Endothelial cell of umbilical vein (primary cell): ENCODE results near the gene NBEA. TPM values are rescaled to one million over a fixed set of nuclear protein-coding genes. Genes with fewer than 3 reads are reported as not detected.

Experiments used
- BruUV-seq: library from RNA; stranded (reverse); fragments of 400-500 nt; replicated peaks from 2 replicates; lab custom pipeline; 2021; lab: Mats Ljungman, UMichigan
- CTCF ChIA-PET: fragments of 300-600, 350-600 bp; sonication (Branson Sonifier 250); formaldehyde crosslinking; loops from one replicate; lab custom pipeline; 2021; ENCODE audit warnings: antibody characterized with exemption, inconsistent platforms; lab: Charles Lee
- POLR2A ChIA-PET: fragments of 300-600, 350-600 bp; sonication (Branson Sonifier 250); formaldehyde crosslinking; loops from one replicate; lab custom pipeline; 2021; ENCODE audit warnings: antibody characterized with exemption, inconsistent platforms; lab: Charles Lee
- DNase-seq: peaks from one replicate; pipeline ENCODE4 v3.0.0-alpha.2; 2011; ENCODE audit warnings: low read depth, low spot score
- FAIRE-seq: peaks from 2 replicates; lab custom pipeline; 2011; peaks lifted over from hg19 to GRCh38; lab: Jason Lieb, UNC
- H2AFZ ChIP-seq: 2 replicates; pipeline ENCODE4 v1.6.0; 2012; ENCODE audit warnings: low read depth, low read length, control low read depth, inconsistent platforms
- H3K27ac ChIP-seq: 2 replicates; pipeline ENCODE4 v1.5.1; 2011; ENCODE audit warnings: low read depth, mild to moderate bottlenecking, control low read depth, low read length, moderate library complexity; ENCODE audit not compliant: insufficient read depth
- H3K27me3 ChIP-seq, 2 experiments: 2 replicates each; pipeline versions ENCODE4 v1.6.0 to v1.6.1; 2011; ENCODE audit warnings: low read length in 2 of 2, mixed read lengths in 1 of 2; ENCODE audit not compliant: control insufficient read depth in 2 of 2, insufficient read depth in 2 of 2
- H3K36me3 ChIP-seq, 2 experiments: 2 replicates in 1 of 2; 3 replicates in 1 of 2; pipeline ENCODE4 v1.5.1; 2011; ENCODE audit warnings: low read length in 2 of 2, mild to moderate bottlenecking in 1 of 2, moderate library complexity in 1 of 2; ENCODE audit not compliant: control insufficient read depth in 2 of 2, insufficient read depth in 2 of 2; ENCODE audit errors: extremely low read depth in 1 of 2
- H3K4me1 ChIP-seq: 3 replicates; pipeline ENCODE4 v1.5.1; 2011; ENCODE audit warnings: mild to moderate bottlenecking, low read length; ENCODE audit not compliant: control insufficient read depth, insufficient read depth; ENCODE audit errors: extremely low read depth
- H3K4me2 ChIP-seq: 2 replicates; pipeline ENCODE4 v1.6.1; 2011; ENCODE audit warnings: low read length, control low read depth, mixed read lengths; ENCODE audit not compliant: insufficient read depth
- H3K4me3 ChIP-seq, 3 experiments: fragments of 200-600 bp in 1 of 3; sonication (generic), shearing (Covaris generic) in 1 of 3; replicated peaks in 1 of 3; 2 replicates each; pipeline ENCODE4 v1.5.1; 2011 to 2016; ENCODE audit warnings: control low read depth in 3 of 3, low read length in 3 of 3, mild to moderate bottlenecking in 2 of 3, inconsistent platforms in 1 of 3, low read depth in 1 of 3, moderate library complexity in 1 of 3; ENCODE audit not compliant: insufficient read depth in 1 of 3
- H3K79me2 ChIP-seq: 2 replicates; pipeline ENCODE4 v1.6.0; 2012; ENCODE audit warnings: low read length, inconsistent platforms; ENCODE audit not compliant: control insufficient read depth, insufficient read depth
- H3K9ac ChIP-seq: replicated peaks from 2 replicates; pipeline ENCODE3; 2011; ENCODE audit warnings: low read length, control low read depth; ENCODE audit not compliant: insufficient read depth; ENCODE audit errors: extremely low read depth
- H3K9me1 ChIP-seq: replicated peaks from 3 replicates; pipeline ENCODE4 v1.6.0; 2011; ENCODE audit warnings: mild to moderate bottlenecking, low read length; ENCODE audit not compliant: control insufficient read depth, insufficient read depth; ENCODE audit errors: extremely low read depth
- H3K9me3 ChIP-seq: replicated peaks from 2 replicates; pipeline ENCODE4 v1.5.1; 2012; ENCODE audit warnings: low read length, inconsistent platforms; ENCODE audit not compliant: control insufficient read depth, insufficient read depth
- H4K20me1 ChIP-seq: replicated peaks from 2 replicates; pipeline ENCODE3; 2011; ENCODE audit warnings: mild to moderate bottlenecking, low read length; ENCODE audit not compliant: control insufficient read depth, insufficient read depth; ENCODE audit errors: extremely low read depth
- EZH2 ChIP-seq: IDR thresholded peaks from 2 replicates; pipeline ENCODE4 v1.6.1; 2012; ENCODE audit warnings: borderline replicate concordance, low read depth, mild to moderate bottlenecking, moderate library complexity, low read length, inconsistent platforms; ENCODE audit not compliant: severe bottlenecking
- FOS ChIP-seq: IDR thresholded peaks from 2 replicates; pipeline ENCODE4 v1.6.1; 2011; ENCODE audit warnings: mild to moderate bottlenecking, low read length, moderate library complexity, borderline replicate concordance; ENCODE audit not compliant: insufficient read depth
- JUN ChIP-seq: IDR thresholded peaks from 2 replicates; pipeline ENCODE4 v1.6.1; 2011; ENCODE audit warnings: borderline replicate concordance, low read depth; ENCODE audit not compliant: insufficient read length, insufficient read depth
- MYC ChIP-seq: IDR thresholded peaks from one replicate; pipeline ENCODE4 v1.6.1; 2011; ENCODE audit warnings: mild to moderate bottlenecking, low read depth, low read length
- POLR2A ChIP-seq: IDR thresholded peaks from 2 replicates; pipeline ENCODE4 v1.6.1; 2012; ENCODE audit warnings: low read depth, mild to moderate bottlenecking, control low read depth, low read length
- POLR2AphosphoS5 ChIP-seq: IDR thresholded peaks from 2 replicates; pipeline ENCODE4 v1.6.1; 2012; ENCODE audit warnings: low read depth, mild to moderate bottlenecking, control low read depth, low read length, moderate library complexity; ENCODE audit not compliant: insufficient read depth
- dilution Hi-C: fragments of 300-500 bp; cut with MboI; formaldehyde crosslinking; loops from one replicate; pipeline ENCODE4 v1.15.0; 2019; ENCODE audit warnings: low sequenced_read_pairs; ENCODE audit not compliant: extremely low pct_ligation_motif_present
- intact Hi-C: fragments of 100-400 bp; cut with micrococcal nuclease; formaldehyde crosslinking; loops from one replicate; pipeline ENCODE4 v1.10.0; 2022
- polyA plus RNA-seq, 4 experiments: library from polyadenylated mRNA; depleted of rRNA in 3 of 4; stranded (reverse) in 3 of 4; unstranded in 1 of 4; fragments of >200 nt; gene quantifications; 2 replicates each; pipeline versions ENCODE4 v1.2.1 to v1.2.3, GENCODE V29; 2011 to 2012; ENCODE audit warnings: missing spikeins in 1 of 4
- total RNA-seq: library from RNA; stranded (reverse); gene quantifications from 2 replicates; pipeline ENCODE4 v1.2.3, GENCODE V29; 2021
- TF ChIP-seq, protein P1 (sequence below): IDR thresholded peaks from 2 replicates; pipeline ENCODE4 v1.6.1; 2011; ENCODE audit not compliant: insufficient read depth, insufficient read length

NBEA gene
- total and polyA plus RNA-seq, 2 donors (not counting 3 experiments of a cell fraction or from before 2014, with no cell fraction given), result 3.0 to 4.8 TPM

DNA sequence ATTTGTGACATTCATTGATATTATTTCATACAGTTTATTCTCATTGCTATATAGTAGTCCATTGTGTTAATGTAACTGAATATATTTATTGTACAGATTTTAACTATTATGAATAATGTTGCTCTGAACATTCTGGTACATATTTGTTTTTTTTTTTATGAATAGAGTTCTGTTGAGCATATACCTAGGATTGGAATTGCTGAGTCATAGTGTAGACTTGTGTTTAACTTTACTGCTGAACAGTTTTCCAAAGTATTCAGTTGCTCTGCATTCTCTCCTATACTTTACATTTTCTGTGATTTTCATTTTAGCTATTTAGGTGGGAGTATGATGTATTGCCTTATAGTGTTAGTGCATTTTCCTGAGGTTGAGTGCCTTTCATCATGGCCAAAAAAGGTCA is 436.9 kb downstream of the NBEA start:
- Histone ChIP-seq H3K9ac (no peak overlapping the region), H3K27ac (no peak overlapping the region), H3K9me3 (no peaks in the 10 kb centered on the region), H3K36me3 (no peaks in the 10 kb centered on the region), H3K4me3 (no peak overlapping the region), H3K9me1 (no peaks in the 10 kb centered on the region), H4K20me1 (no peaks in the 10 kb centered on the region), H3K4me1 (peaks cover 4% of the 10 kb centered on the region), H3K4me2 (no peak overlapping the region), H3K27me3 (no peaks in the 10 kb centered on the region), H3K79me2 (no peaks in the 10 kb centered on the region), H2AFZ (no peak overlapping the region)
- DNase-seq, result peak; percentile 38
- no TSS peak for BruUV-seq
- ChIA-PET CTCF (no interaction called here), POLR2A (no interaction called here)
- dilution Hi-C loops, result no loop called here
- intact Hi-C loops, result no loop called here
- TF ChIP-seq EZH2, result no peak
- TF ChIP-seq POLR2AphosphoS5, result no peak
- TF ChIP-seq, protein P1, sequence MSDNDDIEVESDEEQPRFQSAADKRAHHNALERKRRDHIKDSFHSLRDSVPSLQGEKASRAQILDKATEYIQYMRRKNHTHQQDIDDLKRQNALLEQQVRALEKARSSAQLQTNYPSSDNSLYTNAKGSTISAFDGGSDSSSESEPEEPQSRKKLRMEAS, result no peak
- no peak for TF ChIP-seq MYC
- no peak for TF ChIP-seq POLR2A
- no peak for TF ChIP-seq FOS
- FAIRE-seq, result no peak

DNA sequence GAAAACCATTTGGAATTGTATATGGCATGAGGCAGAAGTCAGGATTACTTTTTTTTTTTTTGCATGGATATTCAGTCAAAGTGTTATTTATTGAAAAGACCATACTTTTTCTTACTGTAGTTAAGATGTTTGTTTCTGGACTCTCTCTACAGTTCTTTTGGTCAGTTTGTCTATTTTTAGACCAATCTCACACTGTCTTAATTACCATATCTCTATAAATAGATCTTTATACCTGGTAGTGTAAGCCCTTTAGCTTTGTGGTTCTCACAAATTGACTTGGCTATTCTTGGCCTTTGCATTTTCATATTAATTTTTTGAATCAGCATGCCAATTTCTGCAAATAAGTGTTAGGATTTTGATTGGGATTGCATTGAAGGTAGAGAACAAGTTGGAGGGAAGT is 437.6 kb downstream of the NBEA start:
- Histone ChIP-seq H4K20me1 (no peaks in the 10 kb centered on the region), H3K9me3 (no peaks in the 10 kb centered on the region), H3K4me2 (no peak overlapping the region), H3K27ac (no peak overlapping the region), H2AFZ (no peak overlapping the region), H3K4me3 (no peak overlapping the region), H3K4me1 (peaks cover 4% of the 10 kb centered on the region), H3K27me3 (no peaks in the 10 kb centered on the region), H3K9ac (no peak overlapping the region), H3K36me3 (no peaks in the 10 kb centered on the region), H3K9me1 (no peaks in the 10 kb centered on the region), H3K79me2 (no peaks in the 10 kb centered on the region)
- intact Hi-C loops (no loop called here), dilution Hi-C loops (no loop called here)
- no peak for DNase-seq
- BruUV-seq, result no TSS peak
- TF ChIP-seq JUN (no peak), FOS (no peak), POLR2A (no peak), EZH2 (no peak)
- ChIA-PET POLR2A (no interaction called here), CTCF (interaction anchor here (0.8 kb wide), 1 partner anchor 14 kb away, joined by 4 read pairs; no protein-coding TSS in a partner anchor)
- FAIRE-seq, result no peak
